NK-92 (cell line): ENCODE results near the gene ALKBH5.

Experiments used
- DNase-seq: peaks from one replicate; lab custom pipeline; 2025; ENCODE audit not compliant: unreplicated experiment; lab: John Stamatoyannopoulos, UW

Gene ALKBH5

DNA sequence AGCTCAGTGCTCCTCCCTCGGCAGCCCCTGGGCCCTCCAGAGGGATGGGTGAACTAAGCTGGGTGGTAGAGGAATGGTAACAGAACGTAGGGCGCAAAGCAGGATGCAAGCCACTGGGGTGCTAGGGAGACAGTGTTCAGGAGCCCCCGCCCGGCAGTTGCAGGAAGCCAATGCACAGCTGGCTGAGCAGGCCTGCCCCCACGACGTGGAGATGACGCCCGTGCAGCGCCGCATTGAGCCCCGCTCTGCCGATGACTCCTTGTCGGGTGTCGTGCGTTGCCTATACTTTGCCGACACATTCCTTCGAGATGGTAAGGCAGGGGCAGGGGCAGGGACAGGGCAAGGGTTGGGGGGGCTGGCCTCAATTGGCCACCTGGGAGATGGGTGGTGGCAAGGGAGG is 54.7 kb downstream of the ALKBH5 start:
- DNase-seq, result no peak

DNA sequence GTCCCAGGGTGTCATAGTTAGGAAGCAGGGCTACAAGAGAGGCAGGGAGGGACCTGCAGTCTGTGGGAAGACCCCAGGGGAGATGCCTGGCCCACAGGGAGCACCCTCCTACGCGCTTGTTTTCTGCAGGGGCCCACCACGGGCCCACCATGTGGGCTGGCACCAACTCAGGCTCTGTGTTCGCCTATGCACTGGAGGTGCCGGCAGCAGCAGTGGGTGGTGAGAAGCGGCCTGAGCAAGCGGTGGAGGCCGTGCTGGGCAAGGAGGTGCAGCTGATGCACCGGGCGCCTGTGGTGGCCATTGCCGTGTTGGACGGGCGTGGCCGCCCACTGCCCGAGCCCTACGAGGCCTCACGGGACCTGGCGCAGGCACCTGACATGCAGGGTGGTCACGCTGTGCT is 56.8 kb downstream of the ALKBH5 start:
- no peak for DNase-seq

DNA sequence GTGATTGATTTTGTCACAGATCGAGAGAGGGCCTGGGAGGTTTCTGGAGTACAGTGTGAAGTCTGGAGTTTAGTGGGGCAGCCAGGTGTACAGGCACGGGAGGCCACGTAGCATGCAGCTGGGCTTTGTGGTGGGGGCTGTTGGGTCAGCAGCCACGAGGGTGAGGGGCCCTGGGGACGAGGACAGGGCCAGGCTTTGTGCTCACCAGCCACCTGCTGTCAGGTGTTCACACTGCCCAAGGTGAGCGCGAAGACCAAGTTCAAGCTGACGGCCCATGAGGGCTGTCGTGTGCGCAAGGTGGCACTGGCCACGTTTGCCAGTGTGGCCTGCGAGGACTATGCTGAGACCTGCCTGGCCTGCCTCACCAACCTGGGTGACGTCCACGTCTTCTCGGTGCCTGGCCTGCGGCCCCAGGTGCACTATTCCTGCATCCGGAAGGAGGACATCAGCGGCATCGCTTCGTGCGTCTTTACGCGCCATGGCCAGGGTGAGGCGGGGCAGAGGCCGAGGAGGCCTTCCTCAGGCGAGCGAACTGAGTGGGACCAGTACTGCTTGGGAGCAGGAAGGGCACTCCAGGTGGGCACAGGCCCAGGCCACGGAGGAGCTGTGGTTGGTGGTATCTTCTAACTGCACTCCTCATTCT is 57.7 kb downstream of the ALKBH5 start:
- no peak for DNase-seq

DNA sequence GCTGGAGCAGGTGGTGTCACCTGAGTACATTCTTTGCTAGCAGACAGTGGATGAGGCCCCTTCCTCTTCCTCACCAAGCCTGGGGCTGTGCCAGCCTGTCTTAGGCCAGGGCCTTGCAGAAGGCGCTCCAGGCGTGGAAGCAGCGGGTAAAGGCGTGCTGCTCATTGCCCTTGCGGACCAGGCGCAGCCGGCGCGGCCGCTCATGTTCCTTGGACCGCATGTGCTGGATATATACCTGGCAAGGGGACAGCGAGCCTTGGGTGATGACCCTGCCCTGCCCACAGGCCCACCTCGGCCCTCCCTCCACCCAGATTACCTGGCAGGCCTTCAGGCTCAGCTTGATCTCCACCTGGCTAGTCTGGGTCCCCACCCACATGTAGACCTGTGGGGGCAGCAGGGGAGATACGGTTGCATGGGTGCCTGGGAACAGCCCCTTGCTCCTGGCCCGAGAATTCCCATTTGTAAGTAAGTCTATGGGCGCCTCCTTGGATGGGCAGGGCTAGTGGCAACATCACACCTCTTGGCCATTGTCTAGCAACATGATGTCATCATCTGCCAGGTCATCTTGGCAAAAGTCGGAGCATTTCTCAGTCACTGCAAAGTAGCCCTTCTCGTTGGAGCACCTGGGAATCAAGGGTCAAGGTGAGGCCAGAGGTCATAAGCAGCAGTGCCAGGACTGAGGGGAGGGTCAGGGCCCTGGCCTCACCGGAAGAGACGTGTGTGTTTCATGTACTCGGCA is 61.6 kb downstream of the ALKBH5 start:
- DNase-seq, result no peak

DNA sequence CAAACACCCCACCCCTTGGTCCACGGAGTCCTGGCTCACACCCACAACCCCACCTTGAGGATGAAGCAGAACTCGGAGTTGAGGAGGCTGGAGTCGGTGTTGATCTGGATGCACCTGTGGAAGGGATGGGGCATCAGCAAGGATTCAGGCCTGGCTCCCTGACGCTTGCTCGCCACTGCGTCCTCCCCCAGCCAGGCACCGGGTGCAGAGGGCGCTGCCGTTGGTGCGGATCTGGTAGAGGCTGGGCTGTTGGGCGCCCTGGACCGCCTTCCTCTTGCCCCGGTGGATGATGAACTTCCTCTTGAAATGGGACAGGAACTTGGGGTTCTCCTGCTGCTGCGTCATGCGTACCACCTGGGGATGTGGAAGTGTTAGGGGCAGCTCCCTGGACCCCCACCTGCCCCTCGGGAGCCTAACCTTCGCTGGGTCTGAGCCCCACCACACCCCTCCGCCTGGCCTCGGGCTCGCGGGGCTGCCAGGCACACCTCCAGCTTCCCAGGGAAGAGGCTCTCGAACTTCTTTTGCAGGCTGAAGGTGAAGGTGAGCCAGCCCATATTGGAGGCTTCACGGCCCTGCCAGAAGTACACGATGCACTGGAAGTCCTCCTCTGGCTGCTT is 62.6 kb downstream of the ALKBH5 start:
- no peak for DNase-seq

DNA sequence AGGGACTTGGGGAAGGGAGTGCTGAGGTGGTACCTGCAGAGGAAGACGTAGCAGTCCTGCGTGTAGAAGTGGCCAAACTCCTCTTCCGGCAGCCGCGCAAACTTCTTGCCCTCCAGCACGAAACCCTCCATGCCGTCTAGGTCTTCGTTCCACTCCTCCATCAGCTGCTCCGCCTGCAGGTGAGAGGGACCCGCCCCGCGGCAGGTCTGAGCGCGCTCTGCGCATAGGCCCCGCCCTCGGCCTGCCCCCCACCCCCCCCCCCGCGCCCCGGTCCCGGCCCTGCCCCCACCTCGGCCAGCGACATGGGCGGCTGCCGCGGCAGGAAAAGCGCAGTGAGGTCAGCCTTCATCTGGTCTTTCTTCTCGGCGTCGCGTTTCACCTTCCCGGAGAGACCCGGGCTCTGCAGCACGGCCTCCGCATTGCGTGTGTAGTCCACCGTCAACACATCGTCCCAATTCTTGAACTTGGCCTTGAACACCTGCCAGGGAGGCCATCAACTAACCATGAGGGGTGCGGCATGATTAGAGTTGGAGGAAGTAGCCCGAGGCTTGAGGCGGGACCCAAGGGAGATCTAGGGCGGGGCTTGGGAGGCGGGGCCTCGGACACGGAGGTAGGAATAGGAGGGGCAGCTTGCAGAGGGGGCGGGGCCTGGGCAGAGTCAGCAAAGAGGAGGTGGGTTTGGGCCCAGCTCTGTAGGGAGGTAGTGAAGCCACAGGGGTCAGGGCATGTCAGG is 63.4 kb downstream of the ALKBH5 start:
- no peak for DNase-seq

DNA sequence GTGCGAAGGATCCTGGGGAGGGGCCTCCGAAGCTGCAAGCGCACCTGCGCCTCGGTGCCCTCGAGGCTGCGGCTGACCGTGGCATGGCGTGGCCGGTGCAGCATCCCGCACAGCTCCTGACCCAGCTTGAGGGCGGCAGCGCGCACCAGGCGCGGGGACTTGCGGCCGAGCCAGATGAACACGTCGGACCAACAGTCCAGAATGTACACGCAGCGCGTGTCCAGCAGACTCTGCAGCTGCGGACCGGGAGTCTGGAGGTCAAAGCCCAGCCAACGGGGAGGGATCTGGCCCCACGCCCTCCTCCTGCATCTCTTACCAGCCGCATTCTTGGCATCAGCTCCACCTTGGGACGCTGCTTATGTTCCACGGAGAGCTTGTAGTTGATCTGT is 64.0 kb downstream of the ALKBH5 start:
- no peak for DNase-seq

DNA sequence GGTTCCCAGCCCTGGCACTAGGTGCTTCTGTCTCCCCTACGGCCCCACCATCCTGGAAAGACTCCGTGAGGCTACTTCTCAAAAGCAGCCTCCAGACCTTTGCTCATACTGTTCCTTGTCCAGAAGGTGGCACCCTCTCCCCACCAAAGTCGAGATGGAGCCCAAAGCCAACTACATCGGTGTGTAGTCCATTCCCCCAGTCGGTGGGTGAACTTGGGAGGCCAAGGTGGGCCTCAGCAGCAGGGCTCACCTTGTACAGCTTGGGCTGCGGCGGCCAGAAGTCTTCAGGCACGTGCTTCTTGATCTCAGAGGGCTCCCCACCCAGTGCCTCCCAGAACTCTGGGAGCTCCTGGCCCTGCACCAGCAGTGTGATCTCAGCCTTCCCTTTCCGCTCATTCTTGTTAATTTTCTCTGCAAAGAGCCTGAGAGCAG is 64.7 kb downstream of the ALKBH5 start:
- no peak for DNase-seq

DNA sequence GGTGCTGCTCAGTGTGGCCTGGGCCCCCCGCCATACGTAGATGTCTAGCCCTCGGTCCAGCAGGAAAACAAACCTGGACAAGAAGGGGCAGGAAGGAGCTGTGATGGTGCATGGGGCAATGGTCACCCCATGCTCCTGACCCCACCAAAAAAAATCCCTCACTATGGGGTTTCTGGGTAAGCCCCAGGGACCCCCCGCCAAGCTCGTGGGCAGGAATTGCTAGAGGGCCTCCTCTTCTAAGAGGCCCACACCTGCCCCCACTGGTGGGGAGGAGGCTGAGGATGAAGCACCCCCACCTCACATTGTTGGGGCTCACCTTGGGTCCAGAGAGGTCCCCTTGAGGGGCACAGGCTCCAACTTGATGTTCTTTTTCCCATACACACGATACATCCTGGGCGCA is 65.2 kb downstream of the ALKBH5 start:
- DNase-seq, result no peak

DNA sequence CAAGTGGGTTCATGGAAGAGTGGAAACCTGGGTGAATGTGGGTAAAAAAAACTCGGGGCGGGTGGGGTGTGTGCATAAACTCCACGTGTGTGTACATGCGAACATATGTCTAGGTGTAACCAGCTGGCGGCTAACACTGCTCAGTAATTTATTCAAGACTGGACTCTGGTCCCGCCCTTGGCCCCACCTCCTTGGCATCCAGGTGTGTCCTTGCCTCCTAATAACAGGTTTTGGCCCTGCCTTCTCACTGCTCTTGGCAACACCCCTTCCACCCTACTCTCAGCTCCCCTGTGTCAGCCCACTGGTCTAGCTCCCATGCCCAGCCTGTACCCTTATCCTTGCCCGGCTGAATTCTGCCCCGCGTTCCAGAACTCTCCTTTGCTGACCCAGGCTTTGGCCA is 66.6 kb downstream of the ALKBH5 start:
- no peak for DNase-seq

DNA sequence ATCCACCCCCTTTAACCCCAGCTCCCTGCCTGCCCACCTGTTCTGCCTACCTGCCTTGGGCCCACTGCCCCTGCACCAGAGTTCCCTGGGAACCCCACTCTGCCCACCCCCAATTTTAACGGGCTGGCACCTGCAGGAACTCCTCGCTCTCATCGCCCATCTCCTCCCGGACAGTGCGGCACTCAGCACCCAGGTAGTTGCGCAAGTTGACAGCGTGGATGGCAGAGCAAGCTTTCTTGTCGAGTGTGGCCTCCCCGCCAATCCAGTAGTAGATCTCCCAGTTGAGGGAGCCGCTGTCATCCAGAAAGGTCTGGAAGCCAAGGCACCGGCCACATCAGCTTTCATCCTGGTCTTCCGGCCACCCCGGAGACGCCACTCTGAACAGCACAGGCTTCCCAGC is 67.1 kb downstream of the ALKBH5 start:
- DNase-seq, result no peak

DNA sequence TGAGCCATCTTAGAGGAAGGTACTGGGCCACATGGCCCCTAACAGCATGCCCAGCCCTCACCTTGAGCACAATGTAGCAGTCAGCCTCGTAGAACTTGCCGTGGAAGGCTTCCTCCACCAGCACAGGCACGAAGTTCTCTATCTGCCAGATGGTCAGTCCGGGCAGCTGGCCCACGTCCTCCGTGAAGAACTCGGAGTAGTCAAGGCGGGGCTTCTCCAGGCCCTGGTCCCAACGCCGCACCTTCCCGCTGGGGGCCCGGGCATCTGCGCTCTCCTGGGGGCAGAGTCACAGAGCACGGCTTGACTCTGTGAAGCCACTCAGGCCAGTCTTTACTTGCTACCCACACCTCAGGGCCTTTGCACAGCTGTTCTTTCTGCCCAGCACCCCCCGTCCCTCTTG is 67.6 kb downstream of the ALKBH5 start:
- no peak for DNase-seq

DNA sequence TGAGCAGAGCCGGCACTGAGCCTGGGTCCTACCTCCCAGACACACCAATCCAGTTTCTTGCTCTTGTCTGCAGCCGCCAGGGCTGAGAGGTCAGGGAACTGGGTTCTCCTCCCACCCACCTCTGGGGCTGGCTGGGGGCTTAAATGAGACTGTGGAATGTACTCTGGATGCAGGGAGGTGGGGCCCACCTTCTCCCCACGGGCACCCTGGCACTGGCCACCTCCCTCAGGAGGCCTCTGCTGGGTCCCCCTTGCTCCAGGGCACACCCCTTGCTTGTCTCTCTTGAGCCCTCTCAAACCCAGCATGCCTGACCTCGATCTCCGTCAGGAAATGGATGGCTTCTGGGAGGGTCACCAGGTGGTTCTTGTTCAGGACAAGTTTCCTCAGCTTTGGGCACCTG is 68.5 kb downstream of the ALKBH5 start:
- no peak for DNase-seq

DNA sequence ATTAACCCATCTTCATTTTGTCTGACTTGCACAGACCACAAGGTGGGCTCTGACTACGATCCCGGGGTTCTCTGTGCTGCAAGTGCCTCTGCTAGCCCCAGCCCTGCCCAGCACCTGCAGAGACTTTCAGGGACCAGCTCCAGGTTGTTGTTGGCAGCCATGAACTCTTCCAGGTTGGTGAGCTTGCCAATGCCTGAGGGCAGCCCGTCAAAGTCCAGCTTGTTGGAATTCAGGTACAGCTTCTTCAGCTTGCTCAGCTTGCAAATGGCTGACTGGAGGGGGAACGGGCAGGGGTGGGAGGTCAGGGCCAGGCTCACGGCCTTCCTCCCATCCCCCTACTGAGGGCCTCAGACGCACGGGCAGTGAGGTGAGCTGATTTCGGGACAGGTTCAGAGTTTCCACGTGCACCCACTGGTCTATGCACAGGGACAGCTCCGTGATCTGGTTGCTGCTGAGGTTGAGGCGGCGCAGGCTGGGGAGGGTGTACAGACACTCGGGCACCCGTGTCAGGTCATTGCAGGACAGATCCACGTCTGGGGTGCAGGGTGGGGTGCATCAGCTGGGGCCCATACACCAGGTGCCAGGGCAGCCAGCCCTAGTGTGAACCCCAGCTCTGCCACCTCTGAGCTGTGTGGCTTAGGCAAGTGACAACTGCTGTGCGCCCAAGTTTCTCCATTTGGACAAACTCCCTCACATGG is 69.7 kb downstream of the ALKBH5 start:
- no peak for DNase-seq

DNA sequence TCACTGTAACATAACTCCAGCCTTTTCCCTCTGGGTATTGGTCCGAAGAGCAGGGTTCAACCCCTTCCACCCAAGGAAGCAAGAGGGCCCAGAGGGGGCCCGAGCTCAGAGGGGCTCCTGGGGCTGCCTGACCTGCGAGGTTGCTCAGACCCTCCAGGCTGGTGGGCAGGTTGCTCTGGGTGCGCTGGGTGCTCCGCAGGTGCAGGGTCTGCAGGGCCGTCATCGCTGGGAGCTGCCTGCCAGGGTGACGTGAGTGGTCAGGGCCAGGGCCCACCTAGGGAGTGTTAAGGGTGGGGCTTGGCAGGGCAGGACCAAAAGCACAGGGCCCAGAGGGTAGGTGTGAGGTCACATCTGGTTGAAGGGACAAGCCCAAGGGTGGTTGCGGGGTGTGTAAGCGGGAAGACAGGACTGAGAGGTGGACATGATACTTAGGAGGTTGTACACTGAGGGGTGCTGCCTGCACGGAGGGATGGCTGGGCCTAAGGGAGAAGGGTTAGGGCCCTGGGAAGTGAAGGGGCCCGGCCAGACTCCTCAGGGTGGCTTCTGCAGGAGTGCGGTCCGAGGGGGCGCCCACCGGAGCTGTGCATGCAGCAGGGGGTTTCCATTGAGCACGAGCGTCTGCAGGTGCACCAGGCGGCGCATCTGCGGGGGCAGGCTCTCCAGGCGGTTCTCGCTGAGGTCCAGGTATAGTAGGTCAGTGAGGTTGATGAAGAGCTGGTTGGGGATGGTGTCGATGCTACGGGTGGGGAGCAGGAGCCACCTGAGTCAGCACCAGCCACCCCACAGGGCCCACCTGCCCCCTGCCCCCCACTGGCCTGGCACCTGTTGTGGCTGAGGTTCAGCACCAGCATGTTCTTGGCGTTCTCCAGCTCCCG is 70.6 kb downstream of the ALKBH5 start:
- DNase-seq, result no peak

DNA sequence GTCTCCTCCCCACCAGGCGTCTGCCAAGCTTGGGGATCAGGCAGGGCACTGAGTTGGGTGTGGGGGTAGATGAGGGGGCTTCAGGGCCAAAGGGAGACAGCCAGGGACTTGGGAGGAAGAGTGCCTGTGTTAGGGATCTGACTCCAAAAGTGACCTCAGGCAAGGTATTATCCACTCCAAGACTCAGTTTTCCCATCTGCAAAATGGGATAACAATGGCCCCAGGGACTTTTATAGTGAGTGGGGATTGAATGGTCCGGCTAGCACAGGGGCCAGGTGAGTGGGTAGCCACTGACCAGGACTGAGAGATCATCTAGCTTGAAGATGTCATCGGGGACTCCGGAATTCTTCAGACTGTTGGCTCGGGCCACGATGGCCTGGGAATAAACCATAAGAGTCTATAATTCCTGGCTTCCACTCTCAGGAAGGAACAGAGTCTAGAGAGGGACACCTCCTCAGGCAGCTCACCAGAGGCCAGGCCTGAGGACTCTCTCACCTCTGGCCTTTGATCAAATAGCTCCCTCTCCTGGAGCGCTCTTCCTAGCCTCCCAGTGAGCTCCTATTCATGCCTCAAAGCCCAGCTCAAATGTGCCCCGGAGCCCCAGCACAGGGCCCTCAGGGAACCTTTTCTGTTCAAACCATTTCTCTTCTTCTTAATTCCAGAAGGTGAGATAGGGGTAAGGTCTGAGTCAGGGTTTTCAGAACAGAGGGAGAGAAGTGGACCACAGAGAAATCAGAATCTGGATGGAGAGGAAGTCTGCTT is 71.4 kb downstream of the ALKBH5 start:
- no peak for DNase-seq

DNA sequence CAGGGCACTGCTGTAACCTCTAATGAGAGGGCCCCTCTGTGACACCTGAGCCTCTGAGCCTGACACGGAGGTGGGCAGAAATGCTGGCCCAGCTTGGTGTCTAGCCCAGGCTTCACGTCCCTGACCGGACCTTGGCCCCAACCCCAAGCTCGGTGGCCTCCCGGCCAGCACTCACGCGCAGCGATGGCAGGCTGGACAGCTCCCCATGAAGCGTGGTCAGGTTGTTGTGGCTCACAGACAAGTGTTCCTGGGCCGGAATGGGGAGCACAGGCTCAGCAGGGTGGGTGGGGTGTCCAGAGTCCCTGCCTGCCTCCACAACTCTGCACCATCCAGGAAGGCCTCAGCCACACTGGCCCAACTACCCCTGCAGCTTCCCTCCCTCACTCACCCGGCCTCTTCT is 72.7 kb downstream of the ALKBH5 start:
- DNase-seq, result no peak

DNA sequence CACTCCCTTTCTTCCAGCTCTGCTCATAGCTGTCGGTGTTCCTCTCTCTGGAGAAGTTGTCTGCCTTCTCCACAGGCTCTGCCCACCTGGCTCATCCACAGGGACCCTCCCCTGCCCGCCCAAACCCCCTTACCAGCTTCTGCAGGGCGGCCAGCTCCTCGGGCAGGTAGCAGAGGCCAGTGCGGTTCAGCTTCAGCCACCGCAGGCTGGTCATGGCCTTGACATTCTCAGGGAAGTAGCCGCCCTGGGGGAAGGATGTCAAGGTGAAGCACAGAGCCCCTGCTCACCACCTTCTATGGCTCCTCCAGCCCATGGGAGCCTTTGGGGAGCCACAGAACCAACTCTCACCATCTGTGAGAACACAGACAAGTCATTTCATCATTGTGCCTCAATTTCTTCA is 73.1 kb downstream of the ALKBH5 start:
- DNase-seq, result no peak

DNA sequence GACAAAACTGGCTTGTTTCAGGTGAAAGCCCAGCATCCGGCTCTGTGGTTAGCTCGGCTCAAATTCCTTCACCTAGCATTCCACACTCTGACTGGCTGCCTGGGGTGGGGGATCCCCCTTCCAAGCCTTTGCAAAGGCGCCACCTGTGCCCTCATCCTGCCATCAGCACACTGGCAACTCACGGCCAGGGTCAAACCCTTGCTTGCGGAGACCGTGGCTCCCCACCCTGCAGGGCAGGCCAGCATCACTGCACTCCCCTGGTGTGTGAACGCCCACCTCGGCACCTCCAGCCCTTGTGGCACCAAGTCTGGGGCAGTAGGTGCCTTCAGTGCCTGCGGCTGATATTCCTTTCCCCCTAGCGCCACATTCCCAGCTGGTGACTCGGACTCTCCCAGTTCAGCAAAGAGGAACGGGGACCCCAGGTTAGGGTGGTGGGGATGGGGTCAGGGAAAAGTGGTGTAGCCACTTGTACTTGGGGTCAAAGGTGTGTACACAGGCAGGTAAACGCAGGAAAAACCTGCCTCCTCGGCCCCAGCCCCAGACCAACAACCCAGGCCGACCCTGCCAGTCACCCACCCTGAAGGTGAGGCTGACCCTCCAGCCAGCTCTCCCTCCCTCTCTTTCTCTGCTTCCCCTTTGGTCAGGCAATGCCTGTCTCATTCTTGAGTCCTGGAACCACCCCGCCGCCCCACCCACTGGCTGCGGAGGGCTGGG is 73.8 kb downstream of the ALKBH5 start:
- DNase-seq, result no peak
